WTC11 (cell line): Measurements from ENCODE around the gene PRC1. TPM values are rescaled to one million over a fixed set of nuclear protein-coding genes. Genes with fewer than 3 reads are reported as not detected.

ENCODE experiments used
- ATAC-seq: fragments of 200-7000 bp; cut with Tn5 transposase; 2 replicates; pipeline ENCODE4 v1.10.0; 2021; ENCODE audit warnings: mild to moderate bottlenecking, moderate library complexity
- CTCF ChIA-PET: fragments of 300-600 bp; sonication (Branson Sonifier 250); formaldehyde crosslinking; loops from one replicate; lab custom pipeline; 2021; ENCODE audit warnings: antibody characterized with exemption; lab: Charles Lee
- POLR2A ChIA-PET: fragments of 350-600 bp; sonication (Branson Sonifier 250); formaldehyde crosslinking; loops from one replicate; lab custom pipeline; 2021; ENCODE audit warnings: antibody characterized with exemption; lab: Charles Lee
- DNase-seq: peaks from one replicate; pipeline ENCODE4 v3.0.0; 2021; ENCODE audit warnings: low spot score
- H3K27ac Mint-ChIP-seq: 2 replicates; pipeline ENCODE4 v1.8.0; 2021; ENCODE audit warnings: mixed read lengths
- H3K27me3 Mint-ChIP-seq: 2 replicates; pipeline ENCODE4 v1.8.0; 2021; ENCODE audit warnings: low read depth, mild to moderate bottlenecking, moderate library complexity, mixed read lengths
- H3K36me3 Mint-ChIP-seq: 2 replicates; pipeline ENCODE4 v1.8.0; 2021; ENCODE audit warnings: mixed read lengths
- H3K4me1 Mint-ChIP-seq: 2 replicates; pipeline ENCODE4 v1.8.0; 2022; ENCODE audit warnings: mixed read lengths
- H3K4me3 Mint-ChIP-seq: 2 replicates; pipeline ENCODE4 v1.8.0; 2021; ENCODE audit warnings: mild to moderate bottlenecking, moderate library complexity, mixed read lengths
- H3K9me3 Mint-ChIP-seq: 2 replicates; pipeline ENCODE4 v1.8.0; 2021; ENCODE audit warnings: mixed read lengths
- ELF4 ChIP-seq: sonication (generic); formaldehyde crosslinking; IDR thresholded peaks from 2 replicates; pipeline ENCODE4 v1.8.1; 2022; ENCODE audit warnings: low read depth, mild to moderate bottlenecking, moderate library complexity, missing genetic modification reagents
- FOXP1 ChIP-seq: sonication (generic); formaldehyde crosslinking; IDR thresholded peaks from 2 replicates; pipeline ENCODE4 v1.8.0; 2022; ENCODE audit warnings: missing genetic modification reagents, mild to moderate bottlenecking, moderate library complexity, borderline replicate concordance
- GABPB1 ChIP-seq: sonication (generic); formaldehyde crosslinking; IDR thresholded peaks from 2 replicates; pipeline ENCODE4 v1.8.1; 2023; ENCODE audit warnings: mild to moderate bottlenecking, missing genetic modification reagents
- KAT7 ChIP-seq: sonication (generic); formaldehyde crosslinking; IDR thresholded peaks from 2 replicates; pipeline ENCODE4 v1.8.1; 2023; ENCODE audit warnings: missing genetic modification reagents, mild to moderate bottlenecking, borderline replicate concordance
- MYBL2 ChIP-seq: sonication (generic); formaldehyde crosslinking; IDR thresholded peaks from 2 replicates; pipeline ENCODE4 v1.8.1; 2023; ENCODE audit warnings: mild to moderate bottlenecking, moderate library complexity, missing genetic modification reagents
- NFYB ChIP-seq: sonication (generic); formaldehyde crosslinking; conservative IDR thresholded peaks from 2 replicates; pipeline ENCODE4 v1.8.0; 2022; ENCODE audit warnings: low read depth, missing genetic modification reagents
- PRRX2 ChIP-seq: fragments of 250-450 bp; sonication (Bioruptor Pico); IDR thresholded peaks from 2 replicates; pipeline ENCODE4 v1.8.0; 2021; ENCODE audit warnings: mild to moderate bottlenecking
- SOX15 ChIP-seq: fragments of 250-450 bp; sonication (Bioruptor Pico); IDR thresholded peaks from 2 replicates; pipeline ENCODE4 v1.9.0; 2021; ENCODE audit warnings: mild to moderate bottlenecking
- ZNF121 ChIP-seq: sonication (generic); formaldehyde crosslinking; IDR thresholded peaks from 2 replicates; pipeline ENCODE4 v1.8.0; 2023; ENCODE audit warnings: missing genetic modification reagents
- total RNA-seq: library from RNA; stranded (reverse); gene quantifications from 3 replicates; pipeline ENCODE4 v1.2.3, GENCODE V29; 2021
- TF ChIP-seq, protein P1 (sequence below): sonication (generic); formaldehyde crosslinking; IDR thresholded peaks from 2 replicates; pipeline ENCODE4 v1.8.0; 2023; ENCODE audit warnings: mild to moderate bottlenecking, missing genetic modification reagents
- TF ChIP-seq, protein P2 (sequence below): sonication (generic); formaldehyde crosslinking; IDR thresholded peaks from 2 replicates; pipeline ENCODE4 v1.8.0; 2023; ENCODE audit warnings: missing genetic modification reagents, mild to moderate bottlenecking, borderline replicate concordance
- TF ChIP-seq, protein P3 (sequence below): sonication (generic); formaldehyde crosslinking; IDR thresholded peaks from 2 replicates; pipeline ENCODE4 v1.8.0; 2022; ENCODE audit warnings: mild to moderate bottlenecking, missing genetic modification reagents
- TF ChIP-seq, protein P4 (sequence below): sonication (generic); formaldehyde crosslinking; IDR thresholded peaks from 2 replicates; pipeline ENCODE4 v1.8.1; 2022; ENCODE audit warnings: low read depth, mild to moderate bottlenecking, moderate library complexity, missing genetic modification reagents, borderline replicate concordance
- TF ChIP-seq, protein P5 (sequence below): sonication (generic); formaldehyde crosslinking; IDR thresholded peaks from 2 replicates; pipeline ENCODE4 v1.8.1; 2023; ENCODE audit warnings: mild to moderate bottlenecking, moderate library complexity, missing genetic modification reagents
- TF ChIP-seq, protein P6 (sequence below): sonication (generic); formaldehyde crosslinking; IDR thresholded peaks from 2 replicates; pipeline ENCODE4 v1.8.0; 2022; ENCODE audit warnings: missing genetic modification reagents
- TF ChIP-seq, protein P7 (sequence below): fragments of 200-600 bp; IDR thresholded peaks from 2 replicates; pipeline ENCODE4 v1.8.0; 2022; ENCODE audit warnings: antibody characterized with exemption

The PRC1 gene
- total RNA-seq, 1 experiment from 2014 or later = 130 TPM

DNA sequence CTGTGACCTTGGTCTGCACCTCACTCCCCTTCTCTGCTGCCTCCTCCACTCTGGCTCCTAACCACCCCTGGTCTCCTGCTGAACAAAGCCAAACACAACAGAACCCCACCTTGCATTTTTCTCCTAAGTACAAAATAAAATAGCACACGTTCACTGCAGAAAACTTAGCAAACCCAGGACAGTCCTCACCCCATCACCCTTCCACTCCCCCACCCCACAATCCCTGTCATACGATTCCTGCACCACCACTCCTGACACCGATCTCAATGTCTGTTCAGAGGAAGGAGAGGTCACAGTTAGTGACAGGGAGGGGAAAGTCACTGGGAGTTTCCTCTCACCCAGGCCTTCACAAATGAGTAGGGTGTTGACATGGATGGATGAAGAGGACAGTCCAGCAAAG lies 23.8 kb upstream of the PRC1 start (continued):
- TF ChIP-seq, protein P1, sequence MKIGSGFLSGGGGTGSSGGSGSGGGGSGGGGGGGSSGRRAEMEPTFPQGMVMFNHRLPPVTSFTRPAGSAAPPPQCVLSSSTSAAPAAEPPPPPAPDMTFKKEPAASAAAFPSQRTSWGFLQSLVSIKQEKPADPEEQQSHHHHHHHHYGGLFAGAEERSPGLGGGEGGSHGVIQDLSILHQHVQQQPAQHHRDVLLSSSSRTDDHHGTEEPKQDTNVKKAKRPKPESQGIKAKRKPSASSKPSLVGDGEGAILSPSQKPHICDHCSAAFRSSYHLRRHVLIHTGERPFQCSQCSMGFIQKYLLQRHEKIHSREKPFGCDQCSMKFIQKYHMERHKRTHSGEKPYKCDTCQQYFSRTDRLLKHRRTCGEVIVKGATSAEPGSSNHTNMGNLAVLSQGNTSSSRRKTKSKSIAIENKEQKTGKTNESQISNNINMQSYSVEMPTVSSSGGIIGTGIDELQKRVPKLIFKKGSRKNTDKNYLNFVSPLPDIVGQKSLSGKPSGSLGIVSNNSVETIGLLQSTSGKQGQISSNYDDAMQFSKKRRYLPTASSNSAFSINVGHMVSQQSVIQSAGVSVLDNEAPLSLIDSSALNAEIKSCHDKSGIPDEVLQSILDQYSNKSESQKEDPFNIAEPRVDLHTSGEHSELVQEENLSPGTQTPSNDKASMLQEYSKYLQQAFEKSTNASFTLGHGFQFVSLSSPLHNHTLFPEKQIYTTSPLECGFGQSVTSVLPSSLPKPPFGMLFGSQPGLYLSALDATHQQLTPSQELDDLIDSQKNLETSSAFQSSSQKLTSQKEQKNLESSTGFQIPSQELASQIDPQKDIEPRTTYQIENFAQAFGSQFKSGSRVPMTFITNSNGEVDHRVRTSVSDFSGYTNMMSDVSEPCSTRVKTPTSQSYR (CRISPR knock-in tag) = no peak
- TF ChIP-seq KAT7 (CRISPR knock-in tag) = no peak
- TF ChIP-seq, protein P2, sequence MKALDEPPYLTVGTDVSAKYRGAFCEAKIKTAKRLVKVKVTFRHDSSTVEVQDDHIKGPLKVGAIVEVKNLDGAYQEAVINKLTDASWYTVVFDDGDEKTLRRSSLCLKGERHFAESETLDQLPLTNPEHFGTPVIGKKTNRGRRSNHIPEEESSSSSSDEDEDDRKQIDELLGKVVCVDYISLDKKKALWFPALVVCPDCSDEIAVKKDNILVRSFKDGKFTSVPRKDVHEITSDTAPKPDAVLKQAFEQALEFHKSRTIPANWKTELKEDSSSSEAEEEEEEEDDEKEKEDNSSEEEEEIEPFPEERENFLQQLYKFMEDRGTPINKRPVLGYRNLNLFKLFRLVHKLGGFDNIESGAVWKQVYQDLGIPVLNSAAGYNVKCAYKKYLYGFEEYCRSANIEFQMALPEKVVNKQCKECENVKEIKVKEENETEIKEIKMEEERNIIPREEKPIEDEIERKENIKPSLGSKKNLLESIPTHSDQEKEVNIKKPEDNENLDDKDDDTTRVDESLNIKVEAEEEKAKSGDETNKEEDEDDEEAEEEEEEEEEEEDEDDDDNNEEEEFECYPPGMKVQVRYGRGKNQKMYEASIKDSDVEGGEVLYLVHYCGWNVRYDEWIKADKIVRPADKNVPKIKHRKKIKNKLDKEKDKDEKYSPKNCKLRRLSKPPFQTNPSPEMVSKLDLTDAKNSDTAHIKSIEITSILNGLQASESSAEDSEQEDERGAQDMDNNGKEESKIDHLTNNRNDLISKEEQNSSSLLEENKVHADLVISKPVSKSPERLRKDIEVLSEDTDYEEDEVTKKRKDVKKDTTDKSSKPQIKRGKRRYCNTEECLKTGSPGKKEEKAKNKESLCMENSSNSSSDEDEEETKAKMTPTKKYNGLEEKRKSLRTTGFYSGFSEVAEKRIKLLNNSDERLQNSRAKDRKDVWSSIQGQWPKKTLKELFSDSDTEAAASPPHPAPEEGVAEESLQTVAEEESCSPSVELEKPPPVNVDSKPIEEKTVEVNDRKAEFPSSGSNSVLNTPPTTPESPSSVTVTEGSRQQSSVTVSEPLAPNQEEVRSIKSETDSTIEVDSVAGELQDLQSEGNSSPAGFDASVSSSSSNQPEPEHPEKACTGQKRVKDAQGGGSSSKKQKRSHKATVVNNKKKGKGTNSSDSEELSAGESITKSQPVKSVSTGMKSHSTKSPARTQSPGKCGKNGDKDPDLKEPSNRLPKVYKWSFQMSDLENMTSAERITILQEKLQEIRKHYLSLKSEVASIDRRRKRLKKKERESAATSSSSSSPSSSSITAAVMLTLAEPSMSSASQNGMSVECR (CRISPR knock-in tag) = no peak
- TF ChIP-seq ZNF121 (CRISPR knock-in tag) = no peak
- TF ChIP-seq PRRX2 (CRISPR knock-in tag) = no peak
- TF ChIP-seq MYBL2 (CRISPR knock-in tag) = no peak

DNA sequence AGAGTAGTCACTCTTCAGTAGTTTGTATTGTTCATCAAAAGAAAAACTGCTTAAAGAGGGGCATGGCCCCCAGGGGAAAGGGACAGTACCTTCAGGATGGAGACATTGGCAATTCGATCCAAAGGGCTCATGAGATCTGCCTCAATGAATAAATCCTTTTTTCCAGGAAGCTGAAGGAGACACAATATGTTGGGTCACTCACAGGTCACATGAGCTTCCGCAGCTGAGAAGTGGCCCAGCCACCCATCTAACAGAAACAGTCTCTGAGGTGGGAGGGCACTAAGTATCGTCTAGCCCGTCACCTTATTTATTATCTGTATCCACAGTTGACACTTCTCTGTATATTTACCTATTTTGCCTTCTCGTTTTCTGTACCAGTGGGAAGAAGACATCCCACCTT lies 23.4 kb upstream of the PRC1 start:
- ATAC-seq (no peak), DNase-seq (no peak)
- Mint-ChIP-seq H3K4me3 (no peak overlapping the region), H3K9me3 (no peaks in the 10 kb centered on the region), H3K27ac (no peak overlapping the region), H3K36me3 (peaks cover 12% of the 10 kb centered on the region), H3K27me3 (no peaks in the 10 kb centered on the region), H3K4me1 (peaks cover 11% of the 10 kb centered on the region)
- ChIA-PET CTCF (interaction anchor here (1.1 kb wide), 1 partner anchor 15 kb away, joined by 3 read pairs; no protein-coding TSS in a partner anchor), POLR2A (no interaction called here)
- TF ChIP-seq, protein P3, sequence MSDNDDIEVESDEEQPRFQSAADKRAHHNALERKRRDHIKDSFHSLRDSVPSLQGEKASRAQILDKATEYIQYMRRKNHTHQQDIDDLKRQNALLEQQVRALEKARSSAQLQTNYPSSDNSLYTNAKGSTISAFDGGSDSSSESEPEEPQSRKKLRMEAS (CRISPR knock-in tag) = no peak
- TF ChIP-seq ELF4 (CRISPR knock-in tag) (no peak), FOXP1 (no peak), GABPB1 (CRISPR knock-in tag) (no peak), ZNF121 (CRISPR knock-in tag) (no peak), KAT7 (CRISPR knock-in tag) (no peak), NFYB (CRISPR knock-in tag) (no peak), SOX15 (CRISPR knock-in tag) (no peak)
- TF ChIP-seq, protein P4, sequence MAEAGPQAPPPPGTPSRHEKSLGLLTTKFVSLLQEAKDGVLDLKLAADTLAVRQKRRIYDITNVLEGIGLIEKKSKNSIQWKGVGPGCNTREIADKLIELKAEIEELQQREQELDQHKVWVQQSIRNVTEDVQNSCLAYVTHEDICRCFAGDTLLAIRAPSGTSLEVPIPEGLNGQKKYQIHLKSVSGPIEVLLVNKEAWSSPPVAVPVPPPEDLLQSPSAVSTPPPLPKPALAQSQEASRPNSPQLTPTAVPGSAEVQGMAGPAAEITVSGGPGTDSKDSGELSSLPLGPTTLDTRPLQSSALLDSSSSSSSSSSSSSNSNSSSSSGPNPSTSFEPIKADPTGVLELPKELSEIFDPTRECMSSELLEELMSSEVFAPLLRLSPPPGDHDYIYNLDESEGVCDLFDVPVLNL (CRISPR knock-in tag) = no peak
- TF ChIP-seq, protein P5, sequence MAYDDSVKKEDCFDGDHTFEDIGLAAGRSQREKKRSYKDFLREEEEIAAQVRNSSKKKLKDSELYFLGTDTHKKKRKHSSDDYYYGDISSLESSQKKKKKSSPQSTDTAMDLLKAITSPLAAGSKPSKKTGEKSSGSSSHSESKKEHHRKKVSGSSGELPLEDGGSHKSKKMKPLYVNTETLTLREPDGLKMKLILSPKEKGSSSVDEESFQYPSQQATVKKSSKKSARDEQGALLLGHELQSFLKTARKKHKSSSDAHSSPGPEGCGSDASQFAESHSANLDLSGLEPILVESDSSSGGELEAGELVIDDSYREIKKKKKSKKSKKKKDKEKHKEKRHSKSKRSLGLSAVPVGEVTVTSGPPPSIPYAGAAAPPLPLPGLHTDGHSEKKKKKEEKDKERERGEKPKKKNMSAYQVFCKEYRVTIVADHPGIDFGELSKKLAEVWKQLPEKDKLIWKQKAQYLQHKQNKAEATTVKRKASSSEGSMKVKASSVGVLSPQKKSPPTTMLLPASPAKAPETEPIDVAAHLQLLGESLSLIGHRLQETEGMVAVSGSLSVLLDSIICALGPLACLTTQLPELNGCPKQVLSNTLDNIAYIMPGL (CRISPR knock-in tag) = no peak
- TF ChIP-seq, protein P6, sequence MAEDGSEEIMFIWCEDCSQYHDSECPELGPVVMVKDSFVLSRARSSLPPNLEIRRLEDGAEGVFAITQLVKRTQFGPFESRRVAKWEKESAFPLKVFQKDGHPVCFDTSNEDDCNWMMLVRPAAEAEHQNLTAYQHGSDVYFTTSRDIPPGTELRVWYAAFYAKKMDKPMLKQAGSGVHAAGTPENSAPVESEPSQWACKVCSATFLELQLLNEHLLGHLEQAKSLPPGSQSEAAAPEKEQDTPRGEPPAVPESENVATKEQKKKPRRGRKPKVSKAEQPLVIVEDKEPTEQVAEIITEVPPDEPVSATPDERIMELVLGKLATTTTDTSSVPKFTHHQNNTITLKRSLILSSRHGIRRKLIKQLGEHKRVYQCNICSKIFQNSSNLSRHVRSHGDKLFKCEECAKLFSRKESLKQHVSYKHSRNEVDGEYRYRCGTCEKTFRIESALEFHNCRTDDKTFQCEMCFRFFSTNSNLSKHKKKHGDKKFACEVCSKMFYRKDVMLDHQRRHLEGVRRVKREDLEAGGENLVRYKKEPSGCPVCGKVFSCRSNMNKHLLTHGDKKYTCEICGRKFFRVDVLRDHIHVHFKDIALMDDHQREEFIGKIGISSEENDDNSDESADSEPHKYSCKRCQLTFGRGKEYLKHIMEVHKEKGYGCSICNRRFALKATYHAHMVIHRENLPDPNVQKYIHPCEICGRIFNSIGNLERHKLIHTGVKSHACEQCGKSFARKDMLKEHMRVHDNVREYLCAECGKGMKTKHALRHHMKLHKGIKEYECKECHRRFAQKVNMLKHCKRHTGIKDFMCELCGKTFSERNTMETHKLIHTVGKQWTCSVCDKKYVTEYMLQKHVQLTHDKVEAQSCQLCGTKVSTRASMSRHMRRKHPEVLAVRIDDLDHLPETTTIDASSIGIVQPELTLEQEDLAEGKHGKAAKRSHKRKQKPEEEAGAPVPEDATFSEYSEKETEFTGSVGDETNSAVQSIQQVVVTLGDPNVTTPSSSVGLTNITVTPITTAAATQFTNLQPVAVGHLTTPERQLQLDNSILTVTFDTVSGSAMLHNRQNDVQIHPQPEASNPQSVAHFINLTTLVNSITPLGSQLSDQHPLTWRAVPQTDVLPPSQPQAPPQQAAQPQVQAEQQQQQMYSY (CRISPR knock-in tag) = no peak
- TF ChIP-seq, protein P7, sequence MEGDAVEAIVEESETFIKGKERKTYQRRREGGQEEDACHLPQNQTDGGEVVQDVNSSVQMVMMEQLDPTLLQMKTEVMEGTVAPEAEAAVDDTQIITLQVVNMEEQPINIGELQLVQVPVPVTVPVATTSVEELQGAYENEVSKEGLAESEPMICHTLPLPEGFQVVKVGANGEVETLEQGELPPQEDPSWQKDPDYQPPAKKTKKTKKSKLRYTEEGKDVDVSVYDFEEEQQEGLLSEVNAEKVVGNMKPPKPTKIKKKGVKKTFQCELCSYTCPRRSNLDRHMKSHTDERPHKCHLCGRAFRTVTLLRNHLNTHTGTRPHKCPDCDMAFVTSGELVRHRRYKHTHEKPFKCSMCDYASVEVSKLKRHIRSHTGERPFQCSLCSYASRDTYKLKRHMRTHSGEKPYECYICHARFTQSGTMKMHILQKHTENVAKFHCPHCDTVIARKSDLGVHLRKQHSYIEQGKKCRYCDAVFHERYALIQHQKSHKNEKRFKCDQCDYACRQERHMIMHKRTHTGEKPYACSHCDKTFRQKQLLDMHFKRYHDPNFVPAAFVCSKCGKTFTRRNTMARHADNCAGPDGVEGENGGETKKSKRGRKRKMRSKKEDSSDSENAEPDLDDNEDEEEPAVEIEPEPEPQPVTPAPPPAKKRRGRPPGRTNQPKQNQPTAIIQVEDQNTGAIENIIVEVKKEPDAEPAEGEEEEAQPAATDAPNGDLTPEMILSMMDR = no peak
